D721Med (cell line): Measurements from ENCODE around the gene ZNHIT2.
"Not testable (repeated sequence)": the region's sequence is repeated elsewhere in the genome, so short reads cannot be mapped to it uniquely, and the experiment has no call there.

Experiments
- DNase-seq: peaks from one replicate; pipeline ENCODE4 v3.0.0; 2011; ENCODE audit warnings: low spot score; ENCODE audit not compliant: insufficient read length
- FAIRE-seq: peaks from 2 replicates; lab custom pipeline; 2011; peaks lifted over from hg19 to GRCh38; lab: Jason Lieb, UNC
- TF ChIP-seq, protein P1 (sequence below): IDR thresholded peaks from 2 replicates; pipeline ENCODE4 v1.5.1; 2012; ENCODE audit warnings: mild to moderate bottlenecking, control low read depth; ENCODE audit not compliant: insufficient read depth; ENCODE audit errors: missing control alignments

The ZNHIT2 gene

DNA sequence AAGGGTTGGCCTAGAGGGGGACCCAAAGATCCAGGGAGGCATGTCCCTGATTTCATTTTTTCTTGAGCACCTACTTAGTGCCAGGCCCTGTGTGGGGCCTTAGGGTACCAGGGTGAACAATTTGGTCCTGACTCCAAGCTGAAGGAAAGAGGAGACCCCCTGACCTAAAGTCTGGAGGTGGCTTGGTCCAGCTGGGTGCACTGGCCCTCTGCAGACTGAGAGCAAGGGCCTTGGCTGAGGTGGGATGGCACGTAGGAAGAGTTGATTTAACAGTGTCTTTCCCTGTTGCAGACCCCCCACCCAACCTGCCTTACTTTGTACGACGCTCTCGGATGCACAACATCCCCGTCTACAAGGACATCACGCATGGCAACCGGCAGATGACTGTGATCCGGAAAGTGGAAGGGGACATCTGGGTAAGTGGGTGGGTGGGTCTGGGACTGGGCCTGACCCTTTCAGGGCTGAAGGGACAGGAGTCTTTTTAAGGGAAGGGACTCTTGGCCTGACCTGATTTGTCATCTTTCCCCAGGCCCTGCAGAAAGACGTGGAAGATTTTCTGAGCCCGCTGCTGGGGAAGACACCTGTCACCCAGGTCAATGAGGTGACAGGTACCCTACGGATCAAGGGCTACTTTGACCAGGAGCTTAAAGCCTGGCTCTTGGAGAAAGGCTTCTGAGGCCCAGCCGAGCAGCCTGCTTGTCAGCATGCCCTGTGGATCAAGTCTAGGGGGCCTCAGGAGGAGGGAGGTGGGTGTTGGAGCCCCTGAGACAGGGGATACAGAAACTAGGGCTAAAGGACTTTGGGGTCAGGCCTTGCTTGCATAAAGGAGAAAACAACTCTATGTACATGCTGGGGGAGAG is 7.9 kb upstream of the ZNHIT2 start:
- DNase-seq (no peak), FAIRE-seq (no peak)
- TF ChIP-seq, protein P1, sequence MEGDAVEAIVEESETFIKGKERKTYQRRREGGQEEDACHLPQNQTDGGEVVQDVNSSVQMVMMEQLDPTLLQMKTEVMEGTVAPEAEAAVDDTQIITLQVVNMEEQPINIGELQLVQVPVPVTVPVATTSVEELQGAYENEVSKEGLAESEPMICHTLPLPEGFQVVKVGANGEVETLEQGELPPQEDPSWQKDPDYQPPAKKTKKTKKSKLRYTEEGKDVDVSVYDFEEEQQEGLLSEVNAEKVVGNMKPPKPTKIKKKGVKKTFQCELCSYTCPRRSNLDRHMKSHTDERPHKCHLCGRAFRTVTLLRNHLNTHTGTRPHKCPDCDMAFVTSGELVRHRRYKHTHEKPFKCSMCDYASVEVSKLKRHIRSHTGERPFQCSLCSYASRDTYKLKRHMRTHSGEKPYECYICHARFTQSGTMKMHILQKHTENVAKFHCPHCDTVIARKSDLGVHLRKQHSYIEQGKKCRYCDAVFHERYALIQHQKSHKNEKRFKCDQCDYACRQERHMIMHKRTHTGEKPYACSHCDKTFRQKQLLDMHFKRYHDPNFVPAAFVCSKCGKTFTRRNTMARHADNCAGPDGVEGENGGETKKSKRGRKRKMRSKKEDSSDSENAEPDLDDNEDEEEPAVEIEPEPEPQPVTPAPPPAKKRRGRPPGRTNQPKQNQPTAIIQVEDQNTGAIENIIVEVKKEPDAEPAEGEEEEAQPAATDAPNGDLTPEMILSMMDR: no peak

DNA sequence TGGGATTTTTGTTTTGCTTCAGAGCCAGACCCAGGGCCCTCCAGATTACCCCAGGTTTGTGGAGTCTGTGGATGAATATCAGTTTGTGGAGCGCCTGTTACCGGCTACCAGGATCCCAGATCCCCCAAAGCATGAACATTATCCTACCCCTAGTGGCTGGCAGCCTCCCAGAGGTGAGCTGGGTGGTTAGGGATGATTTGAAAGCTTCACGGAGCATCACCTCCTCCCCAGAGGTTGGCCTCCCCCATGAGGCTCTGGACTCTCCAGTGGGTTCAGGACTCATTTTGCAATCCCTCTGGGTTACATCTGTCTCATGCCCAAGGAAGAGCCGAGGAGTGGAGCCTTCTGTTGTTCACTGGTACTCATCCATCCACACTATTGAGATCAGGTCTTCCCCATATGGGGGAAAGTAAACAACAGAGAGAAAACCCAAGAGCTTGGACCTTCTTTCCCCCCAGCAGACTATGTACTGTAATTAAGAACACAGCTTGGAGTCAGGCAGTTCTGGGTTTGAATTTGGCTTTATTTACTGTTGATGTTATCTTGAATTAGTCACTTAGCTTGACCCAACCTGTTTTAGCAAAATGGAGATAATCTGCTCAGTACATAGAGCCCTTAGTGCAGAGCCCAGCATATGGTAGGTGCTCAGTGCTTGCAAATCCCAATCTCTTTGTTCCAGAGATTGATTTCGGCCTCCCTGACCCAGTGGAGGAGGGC is 7.1 kb upstream of the ZNHIT2 start:
- DNase-seq (no peak), FAIRE-seq (no peak)
- TF ChIP-seq, protein P1: no peak

DNA sequence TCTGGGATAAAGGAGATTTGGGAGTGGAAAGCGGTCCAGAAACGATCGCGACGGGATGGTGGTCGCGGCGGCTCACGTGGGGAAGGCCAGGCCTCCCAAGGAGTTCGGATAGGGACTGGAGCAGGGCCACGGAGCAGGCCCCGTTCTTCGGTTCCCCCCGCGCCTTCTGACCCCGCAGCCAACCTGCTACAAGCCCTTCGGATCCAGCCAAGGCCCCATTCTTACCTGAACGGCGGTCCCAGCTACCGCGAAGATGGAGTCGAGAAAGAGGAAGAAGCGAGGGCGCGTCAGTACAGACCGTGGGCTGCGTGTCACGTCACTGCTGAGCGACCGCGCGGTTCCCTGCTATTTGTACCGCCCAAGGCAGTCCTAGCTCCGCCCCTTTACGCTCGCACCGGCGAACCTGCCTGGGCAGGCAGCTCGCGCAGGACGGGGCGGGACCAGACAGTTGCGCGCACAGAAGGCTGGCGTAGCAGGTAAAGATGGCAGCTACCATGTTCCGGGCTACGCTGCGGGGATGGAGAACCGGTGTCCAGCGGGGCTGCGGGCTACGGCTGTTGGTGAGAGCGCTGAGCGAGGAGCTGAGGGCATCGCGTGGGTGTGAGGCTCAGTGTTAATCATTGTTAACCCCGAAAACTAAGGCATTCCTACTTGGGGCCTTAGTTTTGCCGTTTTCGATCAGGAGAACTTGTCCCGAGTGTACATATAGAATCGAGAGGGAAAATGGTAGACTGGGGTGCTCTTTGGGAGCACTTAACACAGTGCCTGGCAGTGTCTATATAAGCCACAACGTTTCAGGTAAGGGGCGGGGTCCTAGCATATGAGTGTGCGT is 4.6 kb upstream of the ZNHIT2 start, which contains the start of the genes FAU and MRPL49:
TSS of gene FAU (minus strand) at position 270 of the 832 bp plus-strand sequence. CDS start 321 bp downstream, outside the sequence.
TSS of gene MRPL49 (plus strand) at position 457 of the 832 bp plus-strand sequence. CDS start at position 483, 26 bp downstream.
- TF ChIP-seq, protein P1: no peak
- DNase-seq (peak; percentile 89), FAIRE-seq (no peak)

DNA sequence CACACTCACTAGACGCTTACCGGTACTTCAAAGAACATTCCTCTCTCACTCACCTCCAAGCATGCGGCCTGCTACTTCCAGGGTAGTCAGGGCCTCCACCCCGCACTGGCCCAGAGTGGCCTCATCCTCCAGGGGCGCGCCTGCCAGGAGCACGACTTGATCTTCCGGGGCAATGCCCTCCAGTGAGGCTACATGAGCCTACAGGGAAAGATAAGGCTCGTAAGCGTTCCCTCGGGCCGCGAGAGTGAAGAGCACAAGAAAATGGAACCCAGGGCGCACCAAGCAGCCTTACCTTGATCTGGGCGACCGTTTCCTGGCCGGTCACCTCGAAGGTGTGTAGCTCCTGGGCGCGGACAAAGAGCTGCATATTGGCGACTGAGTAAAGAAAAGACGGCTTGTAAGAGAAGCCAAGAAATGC is 4.0 kb upstream of the ZNHIT2 start:
- FAIRE-seq (no peak), DNase-seq (no peak)
- TF ChIP-seq, protein P1: no peak

DNA sequence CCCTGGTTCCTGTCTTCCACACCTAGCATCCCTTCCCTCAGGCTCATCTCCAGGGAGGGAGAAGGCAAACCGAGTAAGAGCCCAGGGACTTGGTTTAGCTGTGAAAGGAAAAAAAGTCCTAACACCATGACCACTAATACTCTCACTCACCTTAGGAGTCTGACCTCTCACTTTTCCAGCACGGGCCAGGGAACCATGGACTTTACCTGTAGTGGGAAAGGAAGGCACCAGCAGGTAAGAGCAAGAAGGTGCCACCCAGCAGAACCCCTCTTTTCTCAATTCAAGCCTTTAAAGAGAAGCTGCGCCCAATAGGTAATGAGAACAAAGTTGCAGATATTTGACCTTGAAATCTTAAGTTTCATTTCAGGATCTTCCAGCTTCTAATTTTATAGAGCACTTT is 3.3 kb upstream of the ZNHIT2 start:
- DNase-seq: no peak
- no peak for FAIRE-seq
- TF ChIP-seq, protein P1: no peak

DNA sequence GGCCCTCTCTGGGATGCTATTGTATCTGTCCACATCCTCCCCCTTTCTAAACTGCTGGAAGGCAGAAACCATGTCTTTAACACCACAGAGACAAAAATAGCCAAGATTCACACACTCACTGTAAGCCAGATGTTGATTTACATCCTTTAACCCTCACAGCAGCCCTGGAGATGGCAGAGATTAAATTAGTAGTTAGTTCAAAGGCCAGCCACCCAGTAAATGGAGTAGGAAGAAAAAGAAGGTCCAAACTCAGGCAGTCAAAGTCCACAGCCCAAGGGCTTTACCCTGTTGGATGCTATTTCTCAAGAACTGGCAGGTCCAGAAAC is 2.1 kb upstream of the ZNHIT2 start:
- TF ChIP-seq, protein P1: no peak
- DNase-seq (no peak), FAIRE-seq (no peak)

DNA sequence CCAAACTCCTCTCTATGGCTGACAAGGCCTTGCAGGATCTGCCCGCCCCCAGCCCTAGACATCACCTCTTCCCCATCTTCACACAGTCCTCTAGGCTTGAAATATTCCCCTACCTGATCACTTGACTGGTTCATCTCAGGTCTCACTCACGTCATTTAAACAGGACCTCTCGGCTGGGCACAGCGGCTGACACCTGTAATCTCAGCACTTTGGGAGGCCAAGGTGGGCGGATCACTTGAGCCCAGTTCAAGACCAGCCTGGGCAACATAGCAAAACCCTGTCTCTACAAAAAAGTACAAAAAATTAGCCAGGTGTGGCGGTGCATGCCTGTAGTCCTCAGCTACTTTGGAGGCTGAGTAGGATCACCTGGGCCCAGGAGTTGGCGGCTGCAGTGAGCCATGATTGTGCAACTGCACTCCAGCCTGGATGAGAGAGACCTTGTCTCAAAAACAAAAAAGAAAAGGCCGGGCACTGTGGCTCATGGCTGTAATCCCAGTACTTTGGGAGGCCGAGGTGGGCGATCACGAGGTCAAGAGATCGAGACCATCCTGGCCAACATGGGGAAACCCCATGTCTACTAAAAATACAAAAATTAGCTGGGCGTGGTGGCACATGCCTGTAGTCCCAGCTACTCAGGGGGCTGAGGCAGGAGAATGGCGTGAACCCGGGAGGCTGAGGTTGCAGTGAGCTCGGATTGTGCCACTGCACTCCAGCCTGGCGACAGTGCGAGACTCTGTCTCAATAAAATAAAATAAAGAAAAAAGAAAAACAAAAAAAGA is 1.6 kb upstream of the ZNHIT2 start:
- DNase-seq, FAIRE-seq: not testable (repeated sequence)
